ENCODE measurements around the gene TMEM151A. TPM values are rescaled to one million over a fixed set of nuclear protein-coding genes. Genes with fewer than 3 reads are reported as not detected.

The TMEM151A gene
- total RNA-seq, 3 donors from 2014 or later: 0.16 to 1.6 (median 0.33) TPM

- Histone ChIP-seq H3K9me3 (no peaks in the 10 kb centered on the region), H3K4me1 (peaks cover 0 to 9% of the 10 kb centered on the region in 2 donors), H3K4me3 (no peak overlapping the region), H3K27ac (no peak overlapping the region), H3K36me3 (no peaks in the 10 kb centered on the region), H3K27me3 (no peaks in the 10 kb centered on the region)
- intact Hi-C loops (cut with DNase I; ENCODE audit: low total_unique reads): no loop called here
- TF ChIP-seq POLR2AphosphoS5 (IDR thresholded peaks at IDR 0.05): no peak
- no peak for TF ChIP-seq CTCF (IDR thresholded peaks at IDR 0.05)
- no peak for DNase-seq (ENCODE audit: low spot score in 2 of 2)
These were observed 27.9 kb upstream of the TMEM151A start for GRCh38 chr11:66263785-66264184.

- no peak overlapping the region for H3K4me3 ChIP-seq
- no peaks in the 10 kb centered on the region for H3K27me3 ChIP-seq
- H3K36me3 ChIP-seq: no peaks in the 10 kb centered on the region
- TF ChIP-seq POLR2AphosphoS5 (IDR thresholded peaks at IDR 0.05) (no peak), POLR2A (IDR thresholded peaks at IDR 0.05) (no peak)
- no peak for DNase-seq (ENCODE audit: low spot score in 2 of 2)
- H3K4me1 ChIP-seq: peaks cover 0 to 9% of the 10 kb centered on the region in 2 donors
- intact Hi-C loops (cut with DNase I; ENCODE audit: low total_unique reads): no loop called here
- no peak overlapping the region for H3K27ac ChIP-seq
- H3K9me3 ChIP-seq: no peaks in the 10 kb centered on the region
These were observed 27.3 kb upstream of the TMEM151A start for GRCh38 chr11:66264383-66264782.

GRCh38 chr11:66264914-66265313, 26.8 kb upstream of the TMEM151A start:
- H3K27me3 ChIP-seq: no peaks in the 10 kb centered on the region
- H3K4me1 ChIP-seq: peaks cover 2 to 13% of the 10 kb centered on the region in 2 donors
- H3K27ac ChIP-seq: no peak overlapping the region
- no peaks in the 10 kb centered on the region for H3K36me3 ChIP-seq
- no peak for DNase-seq (ENCODE audit: low spot score in 2 of 2)
- TF ChIP-seq POLR2AphosphoS5 (IDR thresholded peaks at IDR 0.05) (no peak), CTCF (IDR thresholded peaks at IDR 0.05) (no peak), POLR2A (IDR thresholded peaks at IDR 0.05) (no peak)
- no peak overlapping the region for H3K4me3 ChIP-seq
- intact Hi-C loops (cut with DNase I; ENCODE audit: low total_unique reads): no loop called here
- H3K9me3 ChIP-seq: no peaks in the 10 kb centered on the region

- H3K4me3 ChIP-seq: no peak overlapping the region
- H3K27ac ChIP-seq: no peak overlapping the region
- DNase-seq (ENCODE audit: low spot score in 2 of 2): no peak
- H3K36me3 ChIP-seq: no peaks in the 10 kb centered on the region
- TF ChIP-seq POLR2A (IDR thresholded peaks at IDR 0.05): no peak
- no peak for TF ChIP-seq CTCF (IDR thresholded peaks at IDR 0.05)
- no peak for TF ChIP-seq POLR2AphosphoS5 (IDR thresholded peaks at IDR 0.05)
- intact Hi-C loops (cut with DNase I; ENCODE audit: low total_unique reads): no loop called here
- H3K4me1 ChIP-seq: peaks cover 3 to 16% of the 10 kb centered on the region in 2 donors
- H3K27me3 ChIP-seq: no peaks in the 10 kb centered on the region
- H3K9me3 ChIP-seq: no peaks in the 10 kb centered on the region
These were observed 25.9 kb upstream of the TMEM151A start for GRCh38 chr11:66265531-66266377.

- H3K36me3 ChIP-seq: no peaks in the 10 kb centered on the region
- H3K4me1 ChIP-seq: peaks cover 3 to 16% of the 10 kb centered on the region in 2 donors
- H3K4me3 ChIP-seq: peak overlapping the region; percentile 85 to 94 (median 88)
- no peaks in the 10 kb centered on the region for H3K9me3 ChIP-seq
- intact Hi-C loops (cut with DNase I; ENCODE audit: low total_unique reads): no loop called here
- no peak for DNase-seq (ENCODE audit: low spot score in 2 of 2)
- TF ChIP-seq POLR2AphosphoS5 (IDR thresholded peaks at IDR 0.05) (no peak), POLR2A (IDR thresholded peaks at IDR 0.05) (no peak), CTCF (IDR thresholded peaks at IDR 0.05) (no peak)
- peak overlapping the region; percentile 97 to 98 for H3K27ac ChIP-seq
- no peaks in the 10 kb centered on the region for H3K27me3 ChIP-seq
These were observed 25.2 kb upstream of the TMEM151A start for GRCh38 chr11:66266378-66267038.
